HFF-Myc (cell line): ENCODE data around the gene PRPF40B.
A peak's percentile ranks its signal among the peaks of the same experiment; 100 is the strongest.

Experiments
- DNase-seq: peaks from one replicate; pipeline ENCODE4 v3.0.0-alpha.2; 2011; ENCODE audit warnings: low read depth; ENCODE audit errors: extremely low read depth
- H3K4me3 ChIP-seq: replicated peaks from 2 replicates; pipeline ENCODE4 v1.5.1; 2011; ENCODE audit warnings: low read depth, mild to moderate bottlenecking, control low read depth, low read length
- CTCF ChIP-seq: IDR thresholded peaks from 2 replicates; pipeline ENCODE4 v1.5.1; 2012; ENCODE audit warnings: mild to moderate bottlenecking, low read depth, low read length, control low read depth; ENCODE audit errors: missing control alignments

The PRPF40B gene

DNA sequence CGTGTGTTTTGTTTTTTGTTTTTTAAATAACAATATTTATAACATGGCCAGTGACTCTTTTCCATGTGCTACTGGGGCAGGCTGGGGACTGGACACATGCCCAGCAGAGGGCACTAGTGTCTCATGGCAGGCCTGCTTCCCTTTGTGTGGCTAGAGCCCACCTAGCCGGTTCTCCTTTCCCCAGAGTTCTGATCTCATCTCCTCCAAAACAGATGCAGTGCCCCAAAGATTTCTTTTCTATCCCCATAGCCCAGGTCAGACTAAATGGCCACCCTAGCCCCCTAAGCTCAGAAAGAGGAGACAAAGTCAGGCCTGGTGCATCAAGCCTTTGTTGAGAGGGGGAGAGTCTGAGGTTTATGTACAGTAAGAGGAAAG lies 21.2 kb downstream of the PRPF40B start:
- H3K4me3 ChIP-seq = no peak overlapping the region
- DNase-seq = peak; percentile 43

GRCh38 chr12:49645146-49646039 lies 22.0 kb downstream of the PRPF40B start:
- H3K4me3 ChIP-seq = no peak overlapping the region
- TF ChIP-seq CTCF = no peak
- no peak for DNase-seq

More for the DNA sequence above, 21.2 kb downstream of the PRPF40B start:
- peak; percentile 94 for TF ChIP-seq CTCF

GRCh38 chr12:49646331-49646830 lies 23.0 kb downstream of the PRPF40B start:
- H3K4me3 ChIP-seq = no peak overlapping the region
- no peak for DNase-seq
- TF ChIP-seq CTCF = no peak

GRCh38 chr12:49646871-49647654 lies 23.7 kb downstream of the PRPF40B start:
- no peak for TF ChIP-seq CTCF
- DNase-seq = no peak
- no peak overlapping the region for H3K4me3 ChIP-seq

DNA sequence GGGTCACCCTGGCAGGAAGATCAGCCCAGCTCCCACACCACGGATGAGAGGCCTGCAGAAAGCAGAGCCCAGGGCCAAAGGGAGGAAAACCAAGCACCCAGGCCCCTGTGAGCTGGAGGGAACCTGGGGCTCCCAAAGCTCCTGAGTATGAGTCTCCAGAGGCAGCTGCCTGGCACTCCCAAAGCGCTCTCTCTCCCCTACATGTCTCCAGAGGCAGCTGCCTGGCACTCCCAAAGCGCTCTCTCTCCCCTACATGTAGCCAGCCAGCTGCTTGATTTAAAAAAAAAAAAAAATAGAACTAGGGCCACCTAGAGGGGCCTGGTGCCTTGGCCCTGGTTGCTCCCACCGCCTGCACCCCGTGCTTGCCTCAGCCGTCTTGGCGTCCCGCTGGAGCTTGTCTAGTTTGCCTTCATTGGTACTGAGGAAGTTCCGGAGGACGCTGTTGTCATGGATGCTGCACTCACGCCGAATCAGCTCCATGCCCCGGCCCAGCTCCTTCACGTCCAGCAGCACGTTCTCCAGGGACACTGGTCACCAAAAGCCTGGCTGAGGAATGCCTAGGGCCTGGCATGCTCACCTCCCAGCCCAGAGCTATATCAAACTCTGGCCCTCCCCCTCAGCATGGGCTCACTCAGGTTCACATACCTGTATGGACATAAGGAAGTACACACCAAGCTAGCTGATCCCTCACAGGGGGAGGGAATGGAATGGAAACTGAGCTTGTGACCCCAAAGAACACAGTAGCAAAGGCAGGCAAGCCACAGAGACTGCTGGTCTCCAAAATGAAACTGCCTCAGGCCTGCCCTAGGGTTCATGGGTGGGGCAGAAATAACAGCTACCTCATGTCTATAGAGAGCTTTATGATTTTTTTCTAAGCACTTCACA lies 24.7 kb downstream of the PRPF40B start:
- DNase-seq = no peak
- H3K4me3 ChIP-seq = no peak overlapping the region
- TF ChIP-seq CTCF = no peak

DNA sequence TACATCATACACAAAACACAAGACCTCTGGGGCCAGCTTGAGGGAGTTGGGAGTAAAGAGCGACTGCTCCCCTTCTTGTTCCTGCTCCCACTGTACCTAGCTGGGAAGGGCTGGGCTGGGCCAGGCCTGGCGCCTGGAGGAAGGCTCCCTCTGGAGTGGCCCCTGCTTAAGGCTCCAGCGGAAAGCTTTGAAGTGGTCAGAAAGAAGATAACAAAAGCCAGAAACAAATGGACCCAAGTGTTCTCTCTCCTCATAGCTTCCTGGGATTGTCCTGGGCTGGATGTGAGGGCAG lies 25.3 kb downstream of the PRPF40B start:
- DNase-seq = no peak
- TF ChIP-seq CTCF = no peak
- no peak overlapping the region for H3K4me3 ChIP-seq
